HG02938 (cell line): ENCODE measurements around the gene SLC17A8.
"Not testable (repeated sequence)": the region's sequence is repeated elsewhere in the genome, so short reads cannot be mapped to it uniquely, and the experiment has no call there.

ENCODE experiments used
- ATAC-seq: cut with Tn5 transposase; IDR thresholded peaks from one replicate; pipeline ENCODE4 v1.9.1; 2021; ENCODE audit warnings: mild to moderate bottlenecking, moderate library complexity; ENCODE audit not compliant: unreplicated experiment

The SLC17A8 gene

DNA sequence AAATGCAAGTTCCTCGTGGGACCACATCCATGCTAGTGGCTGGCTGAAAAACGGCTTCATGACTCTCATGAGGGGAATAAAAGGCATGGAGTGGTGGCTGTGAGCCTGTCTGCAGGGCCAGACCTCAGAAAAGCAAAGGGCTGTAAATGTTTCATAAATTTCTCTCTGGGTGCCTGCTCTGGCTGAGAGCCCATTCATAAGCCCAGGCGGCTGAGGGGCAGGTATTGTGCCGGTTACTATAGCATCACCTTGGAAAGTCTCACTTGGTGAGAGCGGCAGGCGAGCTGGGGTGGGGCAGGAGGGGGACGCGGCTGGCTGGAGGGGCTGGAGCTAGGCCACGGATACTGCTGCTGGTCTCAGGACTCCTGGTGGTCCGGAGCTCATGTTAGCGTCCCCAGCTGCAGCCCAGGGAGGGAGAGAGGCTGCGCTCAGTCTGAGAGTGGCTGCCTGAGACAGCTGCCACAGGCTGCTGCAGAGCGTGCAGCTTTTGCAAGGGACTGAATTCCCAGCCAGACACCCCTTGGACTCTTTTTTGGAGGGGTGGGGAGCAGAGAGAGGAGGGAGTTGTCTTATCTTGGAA lies at the start of gene SLC17A8:
Gene SLC17A8, plus strand, starts transcription at position 431 of the 580 bp plus-strand sequence. CDS start 318 bp downstream, outside the sequence.
- ATAC-seq: no peak

DNA sequence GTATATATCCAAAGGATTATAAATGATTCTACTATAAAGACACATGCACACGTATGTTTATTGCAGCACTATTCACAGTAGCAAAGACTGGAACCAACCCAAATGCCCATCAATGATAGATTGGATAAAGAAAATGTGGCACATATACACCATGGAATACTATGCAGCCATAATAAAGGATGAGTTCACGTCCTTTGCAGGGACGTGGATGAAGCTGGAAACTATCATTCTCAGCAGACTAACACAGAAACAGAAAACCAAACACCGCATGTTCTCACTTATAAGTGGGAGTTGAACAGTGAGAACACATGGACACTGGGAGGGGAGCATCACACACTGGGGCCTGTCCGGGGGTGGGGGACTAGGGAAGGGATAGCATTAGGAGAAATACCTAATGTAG lies 48.7 kb upstream of the SLC17A8 start:
- not testable (repeated sequence) for ATAC-seq

DNA sequence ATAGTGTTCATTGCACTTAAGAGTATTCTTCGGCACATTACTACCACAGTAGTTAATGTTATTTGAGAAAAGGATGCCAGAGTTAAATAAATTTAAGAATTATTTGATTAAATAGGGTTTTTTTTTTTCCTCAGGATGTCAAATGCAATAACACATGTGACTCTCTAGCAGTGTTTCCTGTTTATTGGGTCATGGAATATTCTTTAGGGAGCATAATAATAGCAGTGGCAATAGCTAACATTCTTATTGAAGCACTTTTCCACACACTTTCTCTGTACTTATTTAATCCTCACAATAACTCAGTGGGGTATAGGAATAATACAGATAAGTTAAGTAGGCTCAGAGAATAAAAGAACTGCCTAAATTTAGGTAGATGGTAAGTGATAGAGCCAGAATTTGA lies 45.6 kb upstream of the SLC17A8 start:
- no peak for ATAC-seq

DNA sequence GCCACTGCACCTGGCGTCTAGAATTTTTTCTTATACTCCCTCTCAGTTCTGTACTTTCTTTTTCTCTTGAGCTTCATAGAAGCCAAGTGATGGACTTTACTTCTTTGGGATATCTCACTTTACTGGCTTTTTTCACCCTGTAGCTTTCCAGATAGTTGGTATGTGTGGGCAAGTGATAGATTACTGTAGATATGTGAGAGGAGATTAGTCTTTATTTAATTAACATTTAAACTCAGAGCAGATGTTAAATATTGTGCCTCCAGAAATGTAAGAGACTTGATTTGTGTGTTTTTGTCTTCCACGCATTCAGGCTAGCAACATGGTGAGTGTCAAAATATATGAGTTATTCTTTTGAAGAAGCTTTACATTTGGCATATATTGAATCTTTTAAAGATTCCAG lies 39.5 kb upstream of the SLC17A8 start:
- ATAC-seq: no peak

DNA sequence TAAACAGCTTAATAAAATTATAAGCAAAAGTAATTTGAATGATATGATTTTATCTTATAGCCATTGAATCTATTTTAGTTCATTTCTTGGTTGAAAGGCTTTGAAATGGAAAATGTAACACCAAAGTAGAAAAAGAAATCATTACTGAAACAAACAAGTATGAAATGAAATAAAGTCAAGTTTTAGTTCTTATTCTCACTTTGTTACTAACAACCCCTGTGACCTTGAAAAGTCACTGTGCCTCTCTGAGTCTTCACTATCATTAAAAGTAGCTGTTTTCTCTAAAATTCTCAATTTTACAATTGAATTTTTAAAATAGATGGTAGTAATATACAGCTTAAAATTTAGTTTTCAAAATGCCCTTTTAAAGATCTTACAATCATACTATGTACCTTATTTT lies 32.4 kb upstream of the SLC17A8 start:
- no peak for ATAC-seq

DNA sequence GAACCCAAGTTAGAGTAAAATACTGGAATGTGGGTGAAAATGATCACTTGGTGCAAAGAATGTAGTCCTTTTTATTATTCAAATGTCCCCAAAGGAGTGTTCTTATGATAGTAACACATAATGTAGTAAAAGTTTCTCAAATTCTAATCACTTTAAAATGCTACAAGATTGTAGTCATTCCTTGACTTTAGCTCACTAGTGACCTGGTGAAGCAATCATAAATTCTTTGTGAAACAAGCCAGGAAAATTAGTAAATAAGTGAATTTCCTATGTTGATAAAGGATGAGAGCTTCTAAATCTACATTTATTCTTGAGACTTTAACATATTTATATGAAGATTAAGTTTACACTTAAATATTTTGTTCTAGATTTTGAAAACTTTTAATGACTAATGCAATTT lies 30.7 kb upstream of the SLC17A8 start:
- ATAC-seq: no peak

DNA sequence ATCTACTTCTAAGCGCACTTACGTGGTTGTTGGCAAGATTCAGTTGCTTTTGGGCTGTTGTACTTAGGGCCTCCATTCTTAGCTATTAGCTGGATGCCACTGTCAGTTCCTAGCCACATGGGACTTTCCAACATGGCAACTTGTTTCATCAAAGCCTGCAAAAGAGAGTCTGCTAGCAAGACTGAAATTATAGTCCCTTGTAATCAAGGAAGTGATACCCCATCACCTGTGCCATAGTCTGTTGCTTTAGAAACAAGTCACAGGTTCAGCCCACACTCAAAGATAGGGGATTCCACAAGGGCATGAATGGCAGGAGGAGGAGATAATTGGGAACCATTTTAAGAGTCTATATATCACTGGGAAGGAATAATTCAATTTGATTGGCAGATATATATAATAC lies 27.1 kb upstream of the SLC17A8 start:
- peak; percentile 95 for ATAC-seq

DNA sequence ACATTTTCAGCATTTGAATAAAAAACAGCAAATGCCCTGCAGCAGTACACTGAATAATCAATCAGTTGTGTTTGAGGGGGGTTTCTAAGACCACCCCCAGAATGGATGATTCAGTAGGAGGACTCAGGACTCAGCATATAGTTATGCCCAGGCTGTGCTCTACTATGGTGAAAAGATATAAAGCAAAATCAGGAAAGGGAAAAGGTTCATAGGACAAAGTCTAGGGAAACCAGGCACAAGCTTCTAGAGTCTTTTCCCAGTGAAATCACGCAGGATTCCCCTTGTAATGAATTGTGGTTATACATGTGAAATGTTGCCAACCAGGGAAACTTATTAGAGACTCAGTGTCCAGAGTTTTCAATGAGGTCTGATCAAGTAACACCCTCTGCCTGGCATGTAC lies 25.0 kb upstream of the SLC17A8 start:
- no peak for ATAC-seq

DNA sequence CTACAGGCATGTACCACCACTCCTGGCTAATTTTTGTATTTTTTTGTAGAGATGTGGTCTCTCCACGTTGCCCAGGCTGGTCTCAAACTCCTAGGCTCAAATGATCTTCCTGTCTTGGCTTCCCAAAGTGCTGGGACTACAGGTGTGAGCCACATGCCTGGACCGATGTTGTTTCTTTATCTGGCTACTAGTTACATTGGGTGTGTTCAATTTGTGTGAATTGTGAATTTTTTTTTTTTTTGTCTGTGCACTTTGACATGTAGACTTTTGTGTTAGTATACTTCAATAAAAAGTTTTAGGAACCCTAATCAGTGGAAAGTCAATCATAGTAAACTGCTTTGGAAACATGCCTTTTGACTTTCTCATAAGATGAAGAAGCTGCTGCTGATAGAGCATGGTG lies 24.0 kb upstream of the SLC17A8 start:
- ATAC-seq: no peak

DNA sequence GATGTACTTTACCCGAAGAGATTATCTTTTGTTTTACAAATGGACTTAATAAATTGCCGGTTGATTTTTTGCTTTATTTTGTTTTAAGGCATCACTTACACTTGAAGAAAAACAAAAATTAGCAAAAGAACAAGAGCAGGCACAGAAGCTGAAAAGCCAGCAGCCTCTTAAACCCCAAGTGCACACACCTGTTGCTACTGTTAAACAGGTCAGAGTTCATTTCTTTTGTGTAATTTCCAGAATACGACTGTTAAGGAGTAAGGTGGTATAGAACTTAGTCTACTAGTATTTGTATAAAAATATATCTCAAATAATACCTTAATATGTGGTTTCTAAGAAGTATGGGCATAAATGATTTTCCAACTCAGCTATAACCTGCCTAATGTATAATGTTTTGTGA lies 19.6 kb upstream of the SLC17A8 start:
- no peak for ATAC-seq

DNA sequence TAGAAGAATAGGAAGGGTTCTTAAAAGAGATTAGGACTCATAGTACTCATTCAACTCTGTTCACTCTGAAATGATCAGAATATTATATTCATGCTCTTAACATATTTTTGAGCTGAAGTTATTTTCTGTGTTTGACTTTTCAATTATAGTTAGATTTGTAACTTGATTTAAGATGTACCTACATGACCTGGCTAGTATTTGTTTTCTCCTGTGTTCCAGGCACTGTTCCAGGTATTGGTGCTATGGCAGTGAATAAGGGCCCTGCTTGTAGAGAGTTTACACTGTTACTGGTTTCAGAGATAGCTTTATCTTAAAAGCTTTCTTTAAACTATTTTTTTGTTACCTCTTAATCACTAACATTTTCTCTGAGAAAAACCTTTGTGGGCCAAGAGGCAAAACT lies 19.1 kb upstream of the SLC17A8 start:
- no peak for ATAC-seq

DNA sequence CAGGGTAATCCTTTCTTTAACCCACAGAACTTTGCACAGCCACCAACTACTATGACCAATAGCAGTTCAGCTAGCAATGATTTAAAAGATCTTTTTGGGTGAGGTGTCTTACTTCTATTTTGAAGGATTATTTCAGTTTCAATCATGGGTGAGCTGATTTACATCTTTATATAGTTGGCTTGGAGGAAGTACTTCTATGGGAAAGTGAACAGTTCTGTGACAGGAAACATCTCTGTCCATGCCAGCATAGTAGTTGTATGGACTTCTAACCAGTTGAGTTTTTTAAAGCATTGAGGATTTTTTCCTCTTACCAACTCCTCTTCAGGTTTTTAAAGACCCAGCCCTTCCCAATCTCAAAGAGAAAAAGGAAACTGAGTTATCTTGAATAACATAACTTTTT lies 17.8 kb upstream of the SLC17A8 start:
- ATAC-seq: no peak

DNA sequence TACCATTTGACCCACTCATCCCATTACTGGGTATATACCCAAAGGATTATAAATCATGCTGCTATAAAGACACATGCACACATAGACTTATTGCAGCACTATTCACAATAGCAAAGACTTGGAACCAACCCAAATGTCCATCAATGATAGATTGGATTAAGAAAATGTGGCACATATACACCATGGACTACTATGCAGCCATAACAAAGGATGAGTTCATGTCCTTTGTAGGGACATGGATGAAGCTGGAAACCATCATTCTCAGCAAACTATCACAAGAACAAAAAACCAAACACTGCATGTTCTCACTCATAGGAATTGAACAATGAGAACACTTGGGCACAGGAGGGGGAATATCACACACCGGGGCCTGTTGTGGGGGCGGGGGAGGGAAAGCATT lies 14.0 kb upstream of the SLC17A8 start:
- not testable (repeated sequence) for ATAC-seq

DNA sequence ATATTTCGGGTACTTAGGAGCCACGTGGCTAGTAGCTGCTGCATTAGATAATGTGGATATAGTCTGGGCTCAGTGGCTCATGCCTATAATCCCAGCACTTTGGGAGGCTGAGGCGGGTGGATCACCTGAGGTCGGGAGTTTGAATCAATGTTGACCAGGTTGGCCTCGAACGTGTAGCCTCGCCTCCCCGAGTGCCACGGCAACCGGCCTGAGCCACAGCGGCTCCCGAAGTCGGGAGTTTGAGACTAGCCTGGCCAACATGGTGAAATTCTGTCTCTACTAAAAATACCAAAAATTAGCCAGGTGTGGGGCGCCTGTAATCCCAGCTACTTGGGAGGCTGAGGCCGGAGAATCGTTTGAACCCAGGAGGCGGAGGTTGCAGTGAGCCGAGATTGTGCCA lies 12.5 kb upstream of the SLC17A8 start:
- ATAC-seq: not testable (repeated sequence)

DNA sequence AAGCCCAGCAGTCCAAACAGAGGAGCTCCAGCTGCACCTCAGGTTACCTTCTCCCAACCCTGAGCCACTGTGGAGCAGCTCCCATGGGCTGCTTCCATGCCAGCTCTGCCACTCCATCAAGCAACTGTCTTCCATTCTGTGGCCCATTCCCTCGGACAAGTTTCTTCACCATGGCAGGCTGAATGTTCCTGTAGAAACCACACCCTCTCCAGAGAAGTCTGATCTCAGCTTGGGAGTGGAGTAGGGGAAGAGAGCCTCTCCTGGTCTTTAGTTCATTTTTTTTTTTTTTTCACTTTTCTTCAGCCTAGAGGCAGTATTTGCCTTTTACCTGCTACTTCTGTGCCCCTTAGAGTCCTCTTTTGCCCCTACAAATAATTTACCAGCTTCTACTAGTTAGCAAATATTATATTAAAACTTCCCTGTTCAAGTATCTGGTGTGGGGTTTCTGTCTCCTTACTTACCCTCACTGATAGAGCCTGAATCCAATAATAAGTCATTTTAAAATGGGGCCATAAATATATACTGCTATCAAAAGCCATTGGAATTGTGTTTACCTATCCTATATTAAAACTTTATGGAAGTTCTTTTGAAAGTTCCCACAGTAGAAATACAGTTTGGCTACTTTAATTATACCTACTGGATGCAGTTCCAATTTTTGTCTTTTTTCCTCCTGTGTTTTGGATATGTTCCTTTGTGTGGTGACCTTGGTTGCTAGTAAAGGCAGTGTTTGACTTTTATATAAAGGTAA lies 11.7 kb upstream of the SLC17A8 start:
- ATAC-seq: no peak

DNA sequence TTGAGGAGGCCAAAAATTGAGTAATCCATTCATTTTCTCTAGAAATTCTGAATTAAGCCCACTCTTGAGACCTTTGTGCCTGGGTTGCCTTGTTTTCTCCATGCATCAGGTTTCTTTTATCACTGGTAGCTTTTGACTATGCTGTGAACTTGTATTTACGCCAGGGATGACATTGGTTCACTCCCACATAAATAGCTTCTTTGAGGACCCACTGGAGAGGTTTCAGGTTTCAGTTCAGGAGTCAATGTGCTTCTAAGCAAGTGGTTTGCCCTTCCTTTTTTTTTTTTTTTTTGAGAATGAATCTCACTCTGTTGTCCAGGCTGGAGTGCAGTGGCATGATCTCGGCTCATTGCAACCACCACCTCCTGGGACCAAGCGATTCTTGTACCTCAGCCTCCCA lies 10.2 kb upstream of the SLC17A8 start:
- no peak for ATAC-seq

DNA sequence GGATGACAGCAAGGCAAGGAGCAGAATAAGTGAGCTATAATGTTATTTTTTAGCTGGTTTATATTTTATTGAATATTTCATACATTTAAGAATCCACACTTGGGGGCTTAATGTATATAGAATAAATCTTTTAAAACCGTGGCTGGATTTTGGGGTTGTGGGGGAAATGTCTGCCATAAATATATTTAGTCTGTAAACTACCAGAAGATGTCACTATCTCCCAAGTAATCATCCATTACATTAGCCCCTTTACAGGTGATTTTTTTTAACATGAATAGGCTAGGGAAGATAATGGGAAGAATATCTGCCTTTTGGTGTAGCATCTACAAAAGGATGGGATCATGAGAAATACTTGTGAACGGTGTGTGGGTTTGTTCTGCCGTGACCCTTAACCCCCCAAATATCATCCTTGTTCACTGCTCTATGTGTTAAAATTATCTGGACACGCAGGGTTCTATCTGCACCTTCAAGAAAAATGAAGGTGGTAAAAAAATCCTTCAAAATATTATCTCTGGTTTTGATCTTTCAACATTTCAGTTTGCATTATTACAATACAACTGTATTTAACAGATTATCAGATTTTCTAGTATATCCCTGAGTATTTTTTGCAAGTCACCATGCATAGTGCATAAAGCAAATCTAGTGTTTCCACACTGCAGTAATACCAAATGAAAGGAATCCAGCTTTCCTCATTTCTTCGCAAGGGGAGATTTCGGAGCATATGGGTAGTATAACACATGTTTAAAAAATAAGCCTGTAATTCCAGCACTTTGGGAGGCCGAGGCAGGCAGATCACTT lies 8.0 kb upstream of the SLC17A8 start:
- ATAC-seq: no peak

DNA sequence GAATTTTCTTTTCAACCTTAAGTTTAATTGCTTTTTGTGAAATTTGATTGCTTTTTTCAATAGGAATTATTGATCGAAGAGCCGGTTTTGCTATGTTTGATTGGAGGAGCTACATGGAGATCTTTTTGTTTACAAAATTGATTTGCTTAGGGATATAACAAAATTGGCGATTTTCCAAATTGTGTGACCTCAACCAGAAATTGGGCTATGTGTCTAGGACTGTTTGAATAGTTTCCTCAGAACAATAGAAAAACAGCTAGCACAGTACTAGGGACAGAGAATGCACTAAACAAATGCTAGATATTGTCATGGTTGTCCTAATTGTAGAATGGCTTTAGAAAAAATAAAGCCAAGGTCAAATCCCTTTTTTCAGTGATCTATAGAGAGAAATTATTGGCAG lies 2.4 kb downstream of the SLC17A8 start:
- no peak for ATAC-seq

DNA sequence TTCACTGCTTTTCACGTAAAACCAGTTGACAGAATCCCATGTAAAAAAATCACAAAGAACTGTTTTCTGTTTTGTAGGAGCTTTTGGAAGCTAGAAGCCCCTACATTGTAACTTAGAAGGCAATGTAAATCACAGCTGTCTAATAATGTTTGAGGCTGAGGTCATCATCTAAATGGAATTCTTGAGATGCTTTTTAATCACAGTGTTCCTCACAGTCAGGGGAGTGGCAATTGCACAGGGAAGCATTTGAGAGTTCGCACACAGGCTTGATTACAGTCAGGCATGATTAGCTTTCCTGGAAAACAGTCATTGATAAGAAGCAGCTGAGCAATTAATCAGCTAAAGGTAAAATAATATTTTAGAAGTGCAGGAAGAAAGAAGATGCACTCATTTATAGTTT lies 2.9 kb downstream of the SLC17A8 start:
- ATAC-seq: no peak

DNA sequence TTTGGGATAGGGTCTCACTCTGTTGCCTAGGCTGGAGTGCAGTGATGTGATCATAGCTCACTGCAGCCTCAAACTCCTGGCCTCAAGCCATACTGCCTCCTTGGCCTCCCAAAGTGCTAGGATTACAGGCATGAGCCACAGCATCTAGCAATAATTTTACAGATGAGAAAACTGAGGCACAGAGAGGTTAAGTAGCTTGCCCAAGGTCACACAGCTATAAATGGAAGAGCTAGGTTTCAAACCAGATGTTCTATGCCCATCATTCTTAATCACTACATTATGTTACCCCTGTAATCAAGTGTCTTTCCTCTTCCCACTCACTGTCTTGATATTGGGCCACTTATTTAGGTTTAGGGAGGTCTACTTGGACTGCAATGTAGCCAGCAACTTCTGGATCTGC lies 3.6 kb downstream of the SLC17A8 start:
- no peak for ATAC-seq

DNA sequence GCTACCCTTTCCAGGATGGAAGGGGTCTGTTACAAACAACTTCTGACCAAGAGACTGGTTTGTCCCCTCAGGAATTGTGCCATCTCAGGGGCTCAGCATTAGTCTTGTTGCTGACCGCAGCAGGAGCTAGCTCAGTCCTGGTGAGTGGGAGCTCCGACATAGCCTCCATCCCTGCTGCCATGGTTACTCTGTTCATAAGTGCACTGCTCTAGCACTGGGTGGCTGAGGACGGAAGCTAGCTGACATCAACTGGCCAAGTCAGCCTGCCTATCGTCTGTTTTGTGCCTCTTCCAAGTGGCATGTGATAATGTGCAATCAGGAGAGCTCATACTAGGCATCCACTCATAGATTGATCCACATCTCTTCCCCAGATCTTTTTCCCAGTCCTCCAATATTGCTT lies 7.5 kb downstream of the SLC17A8 start:
- no peak for ATAC-seq

DNA sequence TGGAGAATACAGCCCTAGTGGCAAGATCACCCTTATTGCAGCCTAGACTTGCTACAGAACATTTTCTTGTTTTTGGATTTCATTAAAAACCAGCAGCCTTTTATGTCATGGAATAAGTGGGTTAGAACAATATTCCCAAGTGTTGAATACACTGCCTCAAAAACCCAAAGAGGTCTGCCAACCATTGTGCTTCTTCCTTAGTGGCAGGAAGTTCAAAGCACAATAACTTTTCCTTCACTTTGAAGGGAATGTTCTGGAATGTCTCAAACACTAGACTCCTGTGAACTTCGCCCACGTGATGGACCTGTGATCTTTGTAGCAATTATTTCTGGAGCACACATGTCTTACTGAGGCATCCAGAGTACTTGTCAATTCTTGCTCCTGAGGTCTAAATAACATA lies 8.5 kb downstream of the SLC17A8 start:
- no peak for ATAC-seq
